Measurements from ENCODE around the gene FCAR.

GRCh38 chr19:54916822-54917221 lies 42.8 kb downstream of the FCAR start:
- no peak for TF ChIP-seq POLR2AphosphoS5 (IDR thresholded peaks at IDR 0.05; ENCODE audit: borderline replicate concordance, low read depth, low read length)
- TF ChIP-seq EZH2 (IDR thresholded peaks at IDR 0.05) = no peak
- no peak for TF ChIP-seq FOXP2 (optimal IDR thresholded peaks at IDR 0.05; ENCODE audit: control extremely low read depth, extremely low read length, insufficient read depth)

All from SK-N-MC (cell line).